Neutrophil (primary cell): ENCODE measurements around the gene NOP56.

Experiments
- H3K27ac ChIP-seq: fragments of 200-600 bp; sonication (generic); 2 replicates; pipeline ENCODE4 v1.5.1; 2016; ENCODE audit warnings: mild to moderate bottlenecking, moderate library complexity
- H3K27me3 ChIP-seq: fragments of 200-600 bp; sonication (generic); 2 replicates; pipeline ENCODE4 v1.6.0; 2016; ENCODE audit warnings: mild to moderate bottlenecking
- H3K36me3 ChIP-seq: fragments of 200-600 bp; sonication (generic); 2 replicates; pipeline ENCODE4 v1.5.1; 2017
- H3K4me1 ChIP-seq, 2 experiments: fragments of 200-600 bp in 1 of 2; sonication (generic) in 1 of 2; 1 replicate in 1 of 2; 2 replicates in 1 of 2; pipeline versions ENCODE4 v1.5.1 to v1.6.1; 2013 to 2016; ENCODE audit warnings: low read depth in 1 of 2, low read length in 1 of 2, mild to moderate bottlenecking in 1 of 2, moderate library complexity in 1 of 2; ENCODE audit not compliant: control insufficient read depth in 1 of 2, insufficient read depth in 1 of 2
- H3K4me3 ChIP-seq, 2 experiments: fragments of 200-600 bp in 1 of 2; sonication (generic) in 1 of 2; 1 replicate in 1 of 2; 2 replicates in 1 of 2; pipeline ENCODE4 v1.5.1; 2013 to 2016; ENCODE audit warnings: low read depth in 1 of 2, low read length in 1 of 2, mild to moderate bottlenecking in 1 of 2, moderate library complexity in 1 of 2
- H3K9me3 ChIP-seq: fragments of 200-600 bp; sonication (generic); 2 replicates; pipeline ENCODE4 v1.5.1; 2016
- TF ChIP-seq, protein P1 (sequence below): fragments of 200-600 bp; sonication (generic); IDR thresholded peaks from 2 replicates; pipeline ENCODE4 v1.5.1; 2016; ENCODE audit warnings: antibody characterized with exemption

NOP56 gene

DNA sequence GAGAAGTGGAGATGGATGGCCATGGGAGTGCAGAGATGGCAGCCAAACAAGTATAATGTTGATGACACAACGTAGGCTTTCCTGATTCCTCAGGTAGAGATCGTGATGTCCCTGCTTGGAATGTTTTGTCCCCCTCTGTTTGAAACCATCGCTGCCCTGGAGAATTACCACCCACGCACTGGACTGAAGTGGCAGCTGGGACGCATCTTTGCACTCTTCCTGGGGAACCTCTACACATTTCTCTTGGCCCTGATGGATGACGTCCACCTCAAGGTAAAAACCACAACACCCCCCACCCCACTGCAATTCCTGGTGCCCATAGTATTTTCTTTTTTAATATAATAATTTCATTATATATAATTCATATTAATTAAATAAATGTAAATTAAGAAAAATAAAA lies 42.1 kb upstream of the NOP56 start:
- Histone ChIP-seq H3K27ac (no peak overlapping the region), H3K4me3 (no peak overlapping the region), H3K36me3 (no peaks in the 10 kb centered on the region), H3K27me3 (peaks cover 45% of the 10 kb centered on the region), H3K9me3 (no peaks in the 10 kb centered on the region), H3K4me1 (no peaks in the 10 kb centered on the region)
- TF ChIP-seq, protein P1, sequence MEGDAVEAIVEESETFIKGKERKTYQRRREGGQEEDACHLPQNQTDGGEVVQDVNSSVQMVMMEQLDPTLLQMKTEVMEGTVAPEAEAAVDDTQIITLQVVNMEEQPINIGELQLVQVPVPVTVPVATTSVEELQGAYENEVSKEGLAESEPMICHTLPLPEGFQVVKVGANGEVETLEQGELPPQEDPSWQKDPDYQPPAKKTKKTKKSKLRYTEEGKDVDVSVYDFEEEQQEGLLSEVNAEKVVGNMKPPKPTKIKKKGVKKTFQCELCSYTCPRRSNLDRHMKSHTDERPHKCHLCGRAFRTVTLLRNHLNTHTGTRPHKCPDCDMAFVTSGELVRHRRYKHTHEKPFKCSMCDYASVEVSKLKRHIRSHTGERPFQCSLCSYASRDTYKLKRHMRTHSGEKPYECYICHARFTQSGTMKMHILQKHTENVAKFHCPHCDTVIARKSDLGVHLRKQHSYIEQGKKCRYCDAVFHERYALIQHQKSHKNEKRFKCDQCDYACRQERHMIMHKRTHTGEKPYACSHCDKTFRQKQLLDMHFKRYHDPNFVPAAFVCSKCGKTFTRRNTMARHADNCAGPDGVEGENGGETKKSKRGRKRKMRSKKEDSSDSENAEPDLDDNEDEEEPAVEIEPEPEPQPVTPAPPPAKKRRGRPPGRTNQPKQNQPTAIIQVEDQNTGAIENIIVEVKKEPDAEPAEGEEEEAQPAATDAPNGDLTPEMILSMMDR, result no peak

GRCh38 chr20:2610941-2611720 lies 41.3 kb upstream of the NOP56 start:
- TF ChIP-seq, protein P1, result no peak
- H3K36me3 ChIP-seq, result no peaks in the 10 kb centered on the region
- H3K9me3 ChIP-seq, result no peaks in the 10 kb centered on the region
- H3K27ac ChIP-seq, result no peak overlapping the region
- H3K4me3 ChIP-seq, result no peak overlapping the region
- no peaks in the 10 kb centered on the region for H3K4me1 ChIP-seq
- H3K27me3 ChIP-seq, result peaks cover 45% of the 10 kb centered on the region

- Histone ChIP-seq H3K36me3 (no peaks in the 10 kb centered on the region), H3K27me3 (peaks cover 51% of the 10 kb centered on the region), H3K9me3 (no peaks in the 10 kb centered on the region), H3K4me3 (no peak overlapping the region), H3K4me1 (no peaks in the 10 kb centered on the region), H3K27ac (no peak overlapping the region)
- TF ChIP-seq, protein P1, result no peak
Observed at GRCh38 chr20:2612073-2612472, 40.4 kb upstream of the NOP56 start.

GRCh38 chr20:2616634-2617033 lies 35.8 kb upstream of the NOP56 start:
- TF ChIP-seq, protein P1, result no peak
- H3K4me1 ChIP-seq, result no peaks in the 10 kb centered on the region
- H3K27ac ChIP-seq, result no peak overlapping the region
- H3K9me3 ChIP-seq, result no peaks in the 10 kb centered on the region
- H3K36me3 ChIP-seq, result no peaks in the 10 kb centered on the region
- H3K27me3 ChIP-seq, result peaks cover 66% of the 10 kb centered on the region
- H3K4me3 ChIP-seq, result no peak overlapping the region

DNA sequence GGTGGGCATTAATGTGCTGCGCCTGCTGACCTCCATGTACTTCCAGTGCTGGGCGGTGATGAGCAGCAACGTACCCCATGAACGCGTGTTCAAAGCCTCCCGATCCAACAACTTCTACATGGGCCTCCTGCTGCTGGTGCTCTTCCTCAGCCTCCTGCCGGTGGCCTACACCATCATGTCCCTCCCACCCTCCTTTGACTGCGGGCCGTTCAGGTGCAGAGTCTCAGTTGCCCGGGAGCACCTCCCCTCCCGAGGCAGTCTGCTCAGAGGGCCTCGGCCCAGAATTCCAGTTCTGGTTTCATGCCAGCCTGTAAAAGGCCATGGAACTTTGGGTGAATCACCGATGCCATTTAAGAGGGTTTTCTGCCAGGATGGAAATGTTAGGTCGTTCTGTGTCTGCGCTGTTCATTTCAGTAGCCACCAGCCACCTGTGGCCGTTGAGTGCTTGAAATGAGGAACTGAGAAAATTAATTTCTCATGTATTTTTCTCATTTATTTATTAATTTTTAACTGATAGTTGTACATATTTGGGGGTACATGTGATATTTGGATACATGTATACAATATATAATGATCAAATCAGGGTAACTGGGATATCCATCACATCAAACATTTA lies 35.2 kb upstream of the NOP56 start:
- H3K36me3 ChIP-seq, result no peaks in the 10 kb centered on the region
- TF ChIP-seq, protein P1, result no peak
- no peaks in the 10 kb centered on the region for H3K9me3 ChIP-seq
- H3K4me1 ChIP-seq, result no peaks in the 10 kb centered on the region
- no peak overlapping the region for H3K27ac ChIP-seq
- H3K27me3 ChIP-seq, result peaks cover 65% of the 10 kb centered on the region
- no peak overlapping the region for H3K4me3 ChIP-seq
